Heart left ventricle (tissue), 13 donors: ENCODE measurements around the gene TMEM30B.

ENCODE experiments used
- POLR2A ChIP-seq, 2 donors: fragments of 450-650 bp; IDR thresholded peaks; one replicate each; pipeline ENCODE4 v1.6.1; 2017; ENCODE audit warnings: antibody characterized with exemption in 2 of 2, mild to moderate bottlenecking in 2 of 2, moderate library complexity in 2 of 2
- TF ChIP-seq, protein P1 (sequence below), 12 donors: fragments of 200-600 bp; sonication (generic) in 4 of 12; IDR thresholded peaks; one replicate each; pipeline versions ENCODE4 v1.5.0 to v1.8.0; 2018 to 2022; ENCODE audit warnings: antibody characterized with exemption in 12 of 12, mild to moderate bottlenecking in 5 of 12
- donor health status: ischemic (EF 13 %, LVEDD 7.1; RV severe dilation, severe dysfunction).
- donor health status: DM: no; HTN: yes; CAD: no.
- donor health status: DM: no; HTN: no; CAD: no.
- donor health status: ischemic (EF 25% LVEDD 6.9; RV normal size, moderate dysfunction).
- donor health status: ischemic (EF 25% LVEDD 5.7; RV mildly dilated, moderate dysfunction).
- donor health status: ischemic (EF 35%, LVEDD 5.7; RV mildly dilated, moderate dysfunction).
- donor health status: nonischemic (EF 11% LVEDD 7.7; RV severe dilation, severe dysfunction).
- donor health status: DM: yes; HTN: yes; CAD: no.
- donor health status: PGD.
- donor health status: ischemic (EF 29% LVEDD 5.4; RV normal size, mild dysfunction).
- donor health status: nonischemic (EF 23%, LVEDD 6.1; RV moderate dilation, normal function).

DNA sequence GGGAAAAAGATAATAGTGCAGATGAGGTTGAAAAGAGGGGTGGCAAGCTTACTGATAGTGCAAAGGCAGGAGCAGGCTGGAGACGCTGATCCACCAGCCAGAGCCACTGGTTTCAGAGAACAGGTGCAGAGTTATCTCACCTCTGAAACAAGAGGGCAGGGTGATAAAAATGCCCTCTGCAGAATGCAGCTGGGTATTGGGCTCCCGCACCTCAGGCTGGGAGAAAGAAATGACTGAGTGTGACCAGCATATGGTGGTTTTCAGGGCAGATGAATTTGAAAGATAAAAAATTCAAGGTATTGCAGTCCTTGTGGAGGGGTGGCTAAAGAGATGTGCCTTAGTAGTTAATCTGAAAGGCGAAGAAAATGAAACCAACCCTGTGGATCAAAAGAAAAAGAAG lies 2.9 kb upstream of the TMEM30B start:
- no peak for TF ChIP-seq POLR2A (IDR thresholded peaks at IDR 0.05)
- TF ChIP-seq, protein P1, sequence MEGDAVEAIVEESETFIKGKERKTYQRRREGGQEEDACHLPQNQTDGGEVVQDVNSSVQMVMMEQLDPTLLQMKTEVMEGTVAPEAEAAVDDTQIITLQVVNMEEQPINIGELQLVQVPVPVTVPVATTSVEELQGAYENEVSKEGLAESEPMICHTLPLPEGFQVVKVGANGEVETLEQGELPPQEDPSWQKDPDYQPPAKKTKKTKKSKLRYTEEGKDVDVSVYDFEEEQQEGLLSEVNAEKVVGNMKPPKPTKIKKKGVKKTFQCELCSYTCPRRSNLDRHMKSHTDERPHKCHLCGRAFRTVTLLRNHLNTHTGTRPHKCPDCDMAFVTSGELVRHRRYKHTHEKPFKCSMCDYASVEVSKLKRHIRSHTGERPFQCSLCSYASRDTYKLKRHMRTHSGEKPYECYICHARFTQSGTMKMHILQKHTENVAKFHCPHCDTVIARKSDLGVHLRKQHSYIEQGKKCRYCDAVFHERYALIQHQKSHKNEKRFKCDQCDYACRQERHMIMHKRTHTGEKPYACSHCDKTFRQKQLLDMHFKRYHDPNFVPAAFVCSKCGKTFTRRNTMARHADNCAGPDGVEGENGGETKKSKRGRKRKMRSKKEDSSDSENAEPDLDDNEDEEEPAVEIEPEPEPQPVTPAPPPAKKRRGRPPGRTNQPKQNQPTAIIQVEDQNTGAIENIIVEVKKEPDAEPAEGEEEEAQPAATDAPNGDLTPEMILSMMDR (IDR thresholded peaks at IDR 0.05) = no peak
